Mesenchymal stem cell (in vitro differentiated cells and primary cell): ENCODE results near the gene GGACT.

Source experiments
- DNase-seq: peaks from one replicate; pipeline ENCODE4 v3.0.0-alpha.2; 2013
- H2AFZ ChIP-seq: one replicate; pipeline ENCODE4 v1.6.1; 2013; ENCODE audit warnings: low read depth, mild to moderate bottlenecking, control low read depth, inconsistent platforms, low read length, moderate library complexity
- H2AK5ac ChIP-seq: 2 replicates; pipeline ENCODE4 v1.6.1; 2013; ENCODE audit warnings: low read length, moderate library complexity, mild to moderate bottlenecking, inconsistent platforms; ENCODE audit not compliant: severe bottlenecking
- H2BK120ac ChIP-seq: one replicate; pipeline ENCODE4 v1.6.1; 2013; ENCODE audit warnings: low read depth, mild to moderate bottlenecking, inconsistent platforms, low read length, moderate library complexity
- H2BK12ac ChIP-seq, 2 experiments: one replicate each; pipeline ENCODE4 v1.6.1; 2013; ENCODE audit warnings: inconsistent platforms in 2 of 2, low read length in 2 of 2, mild to moderate bottlenecking in 2 of 2, moderate library complexity in 2 of 2, control low read depth in 1 of 2
- H2BK15ac ChIP-seq: one replicate; pipeline ENCODE4 v1.6.1; 2013; ENCODE audit warnings: mild to moderate bottlenecking, low read depth, inconsistent platforms; ENCODE audit not compliant: poor library complexity, severe bottlenecking
- H2BK5ac ChIP-seq: 2 replicates; pipeline ENCODE4 v1.6.1; 2013; ENCODE audit warnings: low read depth, mild to moderate bottlenecking, low read length, control low read depth, inconsistent platforms; ENCODE audit not compliant: poor library complexity, severe bottlenecking
- H3K14ac ChIP-seq, 2 experiments: one replicate each; pipeline ENCODE4 v1.6.1; 2013; ENCODE audit warnings: inconsistent platforms in 2 of 2, low read length in 2 of 2, control low read depth in 1 of 2, mild to moderate bottlenecking in 1 of 2, moderate library complexity in 1 of 2
- H3K18ac ChIP-seq, 2 experiments: one replicate each; pipeline ENCODE4 v1.6.1; 2013; ENCODE audit warnings: inconsistent platforms in 2 of 2, low read length in 2 of 2, control low read depth in 1 of 2, low read depth in 1 of 2, mild to moderate bottlenecking in 1 of 2
- H3K23ac ChIP-seq, 2 experiments: one replicate each; pipeline ENCODE4 v1.6.1; 2013; ENCODE audit warnings: inconsistent platforms in 2 of 2, low read length in 2 of 2, mild to moderate bottlenecking in 2 of 2, moderate library complexity in 2 of 2, control low read depth in 1 of 2
- H3K27ac ChIP-seq: 2 replicates; pipeline ENCODE4 v1.5.1; 2013; ENCODE audit warnings: mild to moderate bottlenecking, moderate library complexity, low read length, control low read depth, inconsistent platforms; ENCODE audit not compliant: poor library complexity, severe bottlenecking
- H3K27me3 ChIP-seq, 2 experiments: 2 replicates each; pipeline versions ENCODE4 v1.6.1 to v1.7.0; 2013; ENCODE audit warnings: low read length in 2 of 2, mild to moderate bottlenecking in 2 of 2, moderate library complexity in 2 of 2, control low read depth in 1 of 2, inconsistent platforms in 1 of 2; ENCODE audit not compliant: control insufficient read depth in 1 of 2, insufficient read depth in 1 of 2
- H3K36me3 ChIP-seq, 2 experiments: 2 replicates each; pipeline versions ENCODE4 v1.6.1 to v1.7.0; 2013; ENCODE audit warnings: low read length in 2 of 2, control low read depth in 1 of 2, inconsistent platforms in 1 of 2, low read depth in 1 of 2, mild to moderate bottlenecking in 1 of 2; ENCODE audit not compliant: insufficient read depth in 2 of 2, control insufficient read depth in 1 of 2
- H3K4ac ChIP-seq, 2 experiments: one replicate each; pipeline ENCODE4 v1.6.1; 2013; ENCODE audit warnings: inconsistent platforms in 2 of 2, low read length in 2 of 2, mild to moderate bottlenecking in 2 of 2, moderate library complexity in 2 of 2, control low read depth in 1 of 2, low read depth in 1 of 2
- H3K4me1 ChIP-seq: 2 replicates; pipeline ENCODE4 v1.6.1; 2013; ENCODE audit warnings: low read depth, low read length, control low read depth; ENCODE audit not compliant: control insufficient read depth, insufficient read depth
- H3K4me2 ChIP-seq: 2 replicates; pipeline ENCODE4 v1.6.1; 2013; ENCODE audit warnings: low read length, mild to moderate bottlenecking, inconsistent platforms; ENCODE audit not compliant: poor library complexity, severe bottlenecking
- H3K4me3 ChIP-seq, 2 experiments: 2 replicates each; pipeline versions ENCODE4 v1.5.1 to v1.7.0; 2013; ENCODE audit warnings: low read length in 2 of 2, mild to moderate bottlenecking in 2 of 2, control low read depth in 1 of 2, low read depth in 1 of 2; ENCODE audit not compliant: insufficient read depth in 1 of 2
- H3K79me1 ChIP-seq: replicated peaks from 2 replicates; pipeline ENCODE4 v1.6.1; 2013; ENCODE audit warnings: mild to moderate bottlenecking, control low read depth, low read length, inconsistent platforms; ENCODE audit not compliant: poor library complexity, severe bottlenecking
- H3K9ac ChIP-seq: 2 replicates; pipeline ENCODE4 v1.7.0; 2013; ENCODE audit warnings: mild to moderate bottlenecking, low read length, moderate library complexity
- H3K9me3 ChIP-seq: 2 replicates; pipeline ENCODE4 v1.7.0; 2013; ENCODE audit warnings: mild to moderate bottlenecking, low read length; ENCODE audit not compliant: control insufficient read depth
- H4K8ac ChIP-seq: one replicate; pipeline ENCODE4 v1.6.1; 2013; ENCODE audit warnings: inconsistent platforms, mild to moderate bottlenecking, low read length, moderate library complexity
- H4K91ac ChIP-seq: one replicate; pipeline ENCODE4 v1.6.1; 2013; ENCODE audit warnings: mild to moderate bottlenecking, low read length, inconsistent platforms
- WGBS: methylation state at CpG from one replicate; pipeline ENCODE4 v1.1.7; 2013; ENCODE audit warnings: mixed read lengths; 5-methylcytosine and 5-hydroxymethylcytosine counted together

Gene GGACT

DNA sequence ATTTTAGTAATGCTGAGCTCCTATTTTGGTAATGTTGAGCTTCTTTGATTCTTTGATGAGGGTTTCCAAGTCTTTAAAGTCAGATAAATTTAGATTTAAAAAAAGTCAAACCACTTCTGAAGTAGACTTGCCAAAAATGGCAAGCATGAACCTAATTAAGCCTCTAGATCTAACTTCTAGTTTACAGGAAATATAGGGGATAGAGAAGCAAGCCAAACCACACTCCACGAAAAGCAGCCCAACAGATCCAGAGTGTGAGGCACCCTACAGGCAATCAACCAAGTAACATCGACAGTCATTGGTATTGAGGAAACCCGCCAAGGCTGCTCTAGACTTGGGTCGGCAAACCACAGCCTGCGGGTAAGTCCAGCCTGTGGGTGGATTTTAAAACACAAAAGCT is 3.7 kb downstream of the GGACT start:
- no peak overlapping the region for H3K4me3 ChIP-seq
- H2BK15ac ChIP-seq, result no peak overlapping the region
- WGBS, result 86% methylated on average over 4 of the region's 5 CpGs
- no peak overlapping the region for H2BK5ac ChIP-seq
- no peak overlapping the region for H3K23ac ChIP-seq
- H3K9me3 ChIP-seq, result peaks cover 17% of the 10 kb centered on the region
- H3K27ac ChIP-seq, result no peak overlapping the region
- H3K27me3 ChIP-seq, result no peaks in the 10 kb centered on the region
- H4K91ac ChIP-seq, result no peak overlapping the region
- H2AK5ac ChIP-seq, result no peak overlapping the region
- H2AFZ ChIP-seq, result no peak overlapping the region
- H3K14ac ChIP-seq, result no peak overlapping the region
- DNase-seq, result no peak
- H3K4me1 ChIP-seq, result peaks cover 5% of the 10 kb centered on the region
- no peak overlapping the region for H3K4ac ChIP-seq
- H2BK12ac ChIP-seq, result no peak overlapping the region
- no peaks in the 10 kb centered on the region for H3K79me1 ChIP-seq
- H4K8ac ChIP-seq, result no peak overlapping the region
- no peak overlapping the region for H3K9ac ChIP-seq
- no peak overlapping the region for H3K18ac ChIP-seq
- H3K36me3 ChIP-seq, result peaks cover 4 to 39% of the 10 kb centered on the region in 2 experiments
- no peak overlapping the region for H3K4me2 ChIP-seq
- H2BK120ac ChIP-seq, result no peak overlapping the region

DNA sequence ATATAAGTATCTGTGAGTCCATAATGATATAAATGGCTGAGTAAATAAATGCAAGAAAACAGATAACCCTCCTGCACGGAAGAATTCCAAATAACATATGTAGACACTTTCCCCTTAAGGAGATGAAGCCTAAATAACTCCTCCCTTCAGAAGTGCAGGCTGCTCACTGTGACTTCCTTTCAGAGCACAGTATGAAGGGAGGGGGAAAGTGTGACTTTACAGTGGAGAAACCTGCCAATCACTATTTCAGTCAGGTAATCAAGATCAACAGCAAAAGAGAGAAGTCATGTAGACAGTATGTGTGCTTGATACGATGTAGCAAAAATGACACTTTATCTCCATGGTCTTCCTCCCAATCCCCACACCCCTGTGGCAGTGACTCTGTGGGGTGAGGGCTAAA is 7.1 kb downstream of the GGACT start:
- Histone ChIP-seq H4K8ac (no peak overlapping the region), H3K27ac (no peak overlapping the region), H2BK120ac (no peak overlapping the region), H3K4me3 (no peak overlapping the region), H3K23ac (no peak overlapping the region), H2AFZ (no peak overlapping the region), H3K14ac (no peak overlapping the region), H3K27me3 (no peaks in the 10 kb centered on the region), H2BK5ac (no peak overlapping the region), H4K91ac (no peak overlapping the region), H2AK5ac (no peak overlapping the region), H3K79me1 (no peaks in the 10 kb centered on the region), H3K4ac (no peak overlapping the region), H2BK15ac (no peak overlapping the region), H3K4me1 (no peaks in the 10 kb centered on the region), H3K9ac (no peak overlapping the region), H3K4me2 (no peak overlapping the region), H3K9me3 (peaks cover 17% of the 10 kb centered on the region), H3K36me3 (peaks cover 6 to 53% of the 10 kb centered on the region in 2 experiments), H3K18ac (no peak overlapping the region), H2BK12ac (no peak overlapping the region)
- no peak for DNase-seq
- no CpG with 5 or more reads among the region's 2 CpGs for WGBS

DNA sequence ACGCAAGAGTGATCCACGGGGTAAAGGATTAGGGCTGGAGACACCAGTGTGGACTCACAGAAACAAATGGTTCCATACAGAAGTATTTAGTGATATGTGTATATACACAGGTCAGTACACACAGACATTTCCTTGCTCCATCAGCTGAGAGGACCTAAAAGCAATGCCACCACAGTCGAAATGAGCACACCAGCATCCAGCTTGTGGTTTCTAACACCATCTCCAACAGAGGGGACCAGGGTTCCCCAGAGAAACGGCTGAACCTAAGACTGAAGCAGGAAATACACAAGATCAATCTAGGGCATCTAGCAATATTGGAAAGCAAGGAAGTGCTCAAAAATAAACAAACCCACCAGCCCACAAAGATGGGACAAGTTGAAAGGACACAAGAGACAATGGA is 7.6 kb downstream of the GGACT start:
- no peak overlapping the region for H3K9ac ChIP-seq
- H3K4ac ChIP-seq, result no peak overlapping the region
- no peak overlapping the region for H2BK12ac ChIP-seq
- H3K14ac ChIP-seq, result no peak overlapping the region
- no peak overlapping the region for H2BK15ac ChIP-seq
- H3K9me3 ChIP-seq, result peaks cover 17% of the 10 kb centered on the region
- H3K79me1 ChIP-seq, result no peaks in the 10 kb centered on the region
- H3K18ac ChIP-seq, result no peak overlapping the region
- H3K23ac ChIP-seq, result no peak overlapping the region
- no peak overlapping the region for H4K91ac ChIP-seq
- no peak overlapping the region for H2BK5ac ChIP-seq
- no peaks in the 10 kb centered on the region for H3K27me3 ChIP-seq
- no peak overlapping the region for H4K8ac ChIP-seq
- H3K36me3 ChIP-seq, result peaks cover 6 to 53% of the 10 kb centered on the region in 2 experiments
- no peak overlapping the region for H3K27ac ChIP-seq
- H3K4me1 ChIP-seq, result no peaks in the 10 kb centered on the region
- 94% methylated on average over 3 of the region's 4 CpGs for WGBS
- H3K4me3 ChIP-seq, result no peak overlapping the region
- no peak overlapping the region for H2BK120ac ChIP-seq
- H2AFZ ChIP-seq, result no peak overlapping the region
- H3K4me2 ChIP-seq, result no peak overlapping the region
- no peak for DNase-seq
- no peak overlapping the region for H2AK5ac ChIP-seq

DNA sequence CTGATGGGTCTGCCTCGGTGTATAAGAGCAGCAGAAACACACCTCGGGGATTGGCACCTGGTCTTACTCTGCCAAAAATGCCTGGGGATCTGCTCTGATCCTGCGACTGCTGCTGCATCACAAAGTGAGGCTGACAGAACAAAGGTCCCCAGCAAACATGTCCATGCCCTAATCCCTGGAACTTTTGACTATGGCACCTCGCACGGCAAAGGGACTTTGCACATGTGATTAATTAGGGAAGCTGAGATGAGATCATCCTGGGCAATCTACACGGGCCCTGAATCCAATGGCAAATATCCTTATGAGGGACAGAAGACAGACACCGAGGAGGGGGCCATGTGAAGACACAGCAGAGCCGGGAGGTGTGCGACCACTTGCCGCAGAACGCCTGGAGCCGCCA is 8.5 kb downstream of the GGACT start:
- Histone ChIP-seq H3K79me1 (no peaks in the 10 kb centered on the region), H2AK5ac (no peak overlapping the region), H3K14ac (no peak overlapping the region), H2BK12ac (no peak overlapping the region), H3K27ac (no peak overlapping the region), H3K36me3 (peaks cover 6 to 53% of the 10 kb centered on the region in 2 experiments), H2BK120ac (no peak overlapping the region), H3K18ac (no peak overlapping the region), H2BK15ac (no peak overlapping the region), H3K23ac (no peak overlapping the region), H2AFZ (no peak overlapping the region), H3K4me3 (no peak overlapping the region), H4K91ac (no peak overlapping the region), H3K4me2 (no peak overlapping the region), H3K27me3 (no peaks in the 10 kb centered on the region), H3K9ac (no peak overlapping the region), H4K8ac (no peak overlapping the region), H2BK5ac (no peak overlapping the region), H3K4me1 (no peaks in the 10 kb centered on the region), H3K9me3 (peaks cover 17% of the 10 kb centered on the region), H3K4ac (no peak overlapping the region)
- DNase-seq, result no peak
- 94% methylated on average over 12 of the region's 12 CpGs for WGBS
